Inferior parietal cortex (tissue), 1 donor: ENCODE measurements around the gene PNMA8A.
"Not testable (repeated sequence)": the region's sequence is repeated elsewhere in the genome, so short reads cannot be mapped to it uniquely, and the experiment has no call there.

Experiments used
- DNase-seq: peaks from one replicate; pipeline ENCODE4 v3.0.0-alpha.2; 2016; ENCODE audit errors: extremely low spot score

Gene PNMA8A, protein sequence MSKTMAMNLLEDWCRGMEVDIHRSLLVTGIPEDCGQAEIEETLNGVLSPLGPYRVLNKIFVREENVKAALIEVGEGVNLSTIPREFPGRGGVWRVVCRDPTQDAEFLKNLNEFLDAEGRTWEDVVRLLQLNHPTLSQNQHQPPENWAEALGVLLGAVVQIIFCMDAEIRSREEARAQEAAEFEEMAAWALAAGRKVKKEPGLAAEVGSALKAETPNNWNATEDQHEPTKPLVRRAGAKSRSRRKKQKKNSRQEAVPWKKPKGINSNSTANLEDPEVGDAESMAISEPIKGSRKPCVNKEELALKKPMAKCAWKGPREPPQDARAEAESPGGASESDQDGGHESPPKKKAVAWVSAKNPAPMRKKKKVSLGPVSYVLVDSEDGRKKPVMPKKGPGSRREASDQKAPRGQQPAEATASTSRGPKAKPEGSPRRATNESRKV

DNA sequence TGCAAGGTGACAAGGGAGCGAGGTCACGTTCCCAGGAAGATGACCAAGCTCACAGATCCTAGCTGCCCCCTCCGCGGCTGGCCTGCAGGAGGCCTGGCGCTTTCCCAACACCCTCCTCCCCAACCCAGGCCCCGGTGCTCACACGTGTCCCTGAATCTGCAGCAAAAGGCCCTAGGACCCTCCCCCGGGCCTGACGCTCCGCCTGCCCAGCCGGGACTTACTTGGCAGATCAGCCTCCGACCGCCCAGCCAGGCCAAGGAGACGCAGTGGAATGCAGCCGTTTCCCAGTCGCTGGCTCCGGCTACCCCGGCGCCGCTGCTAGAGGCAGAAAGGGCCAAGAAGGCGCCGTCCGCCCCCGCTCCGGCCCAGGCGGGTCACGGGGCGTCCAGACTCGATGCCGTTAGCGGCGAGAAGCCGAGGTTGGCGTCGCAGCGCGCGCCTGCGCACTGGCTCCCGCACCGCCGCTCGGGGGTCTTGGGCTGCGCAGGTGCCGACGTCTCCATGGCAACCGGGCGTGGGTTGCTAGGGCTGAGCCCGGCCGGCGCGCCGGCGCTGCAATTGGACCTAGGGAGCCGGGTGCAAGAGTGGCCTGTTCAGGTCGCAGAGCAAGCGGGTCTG, at the start of gene PNMA8A:
TSS of gene PNMA8A (minus strand) at position 448 of the 618 bp plus-strand sequence. CDS start 528 bp downstream, outside the sequence.
- peak; percentile 74 for DNase-seq

GRCh38 chr19:46520616-46521015, 49.3 kb upstream of the PNMA8A start:
- DNase-seq: no peak

DNA sequence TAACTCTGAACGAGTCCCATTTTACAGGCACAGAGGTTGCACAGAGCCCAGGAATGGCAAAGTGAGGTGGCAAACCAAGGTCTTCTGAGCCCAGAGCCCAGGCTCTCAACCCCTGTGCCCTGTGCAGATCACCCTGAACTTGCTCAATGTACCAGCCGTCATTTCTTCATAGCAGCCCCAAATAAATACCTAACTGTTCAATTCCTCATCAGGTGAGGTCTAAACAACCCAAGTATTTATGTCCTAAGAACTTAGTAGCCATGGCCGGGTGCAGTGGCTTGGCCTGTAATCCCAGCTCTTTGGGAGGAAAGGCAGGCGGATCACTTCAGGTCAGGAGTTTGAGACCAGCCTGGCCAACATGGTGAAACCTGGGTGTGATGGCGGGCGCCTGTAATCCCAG, 46.1 kb upstream of the PNMA8A start:
- no peak for DNase-seq

GRCh38 chr19:46515879-46516350, 44.6 kb upstream of the PNMA8A start:
- peak; percentile 51 for DNase-seq

- no peak for DNase-seq
Observed at GRCh38 chr19:46515290-46515609, 43.9 kb upstream of the PNMA8A start.

DNA sequence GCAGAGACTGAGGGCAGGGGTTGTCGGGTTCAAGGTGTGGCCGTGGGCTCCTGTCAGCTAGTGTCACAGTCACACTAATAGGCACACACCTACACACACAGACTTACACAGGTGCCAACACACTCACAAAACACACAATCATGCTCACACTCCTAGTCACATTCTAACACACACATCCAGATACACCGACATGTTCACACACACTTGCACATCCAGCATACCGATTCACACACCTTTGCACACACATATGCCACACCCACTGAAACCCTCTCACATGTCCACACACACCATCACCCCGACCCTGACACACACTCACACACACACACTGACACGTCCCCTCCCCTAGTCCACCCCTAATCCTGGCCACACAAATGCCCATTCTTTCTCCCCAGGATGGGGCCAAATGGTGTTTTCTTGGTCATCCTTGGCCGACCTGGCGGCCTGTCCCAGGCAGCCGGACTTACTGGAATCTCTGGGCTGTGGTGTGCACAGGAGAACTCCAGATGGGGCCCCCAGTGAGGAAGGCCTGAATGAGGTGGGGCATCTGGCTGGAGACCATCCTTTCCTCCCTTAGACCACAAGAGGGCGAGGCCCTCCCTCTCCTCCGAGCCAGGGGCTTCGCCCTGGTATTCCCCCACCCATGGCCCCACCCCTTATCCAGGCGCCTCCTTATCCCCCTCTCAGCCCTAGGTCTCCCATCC, 43.4 kb upstream of the PNMA8A start:
- DNase-seq: no peak

- peak; percentile 82 for DNase-seq
Observed at GRCh38 chr19:46513461-46514236, 42.3 kb upstream of the PNMA8A start.

DNA sequence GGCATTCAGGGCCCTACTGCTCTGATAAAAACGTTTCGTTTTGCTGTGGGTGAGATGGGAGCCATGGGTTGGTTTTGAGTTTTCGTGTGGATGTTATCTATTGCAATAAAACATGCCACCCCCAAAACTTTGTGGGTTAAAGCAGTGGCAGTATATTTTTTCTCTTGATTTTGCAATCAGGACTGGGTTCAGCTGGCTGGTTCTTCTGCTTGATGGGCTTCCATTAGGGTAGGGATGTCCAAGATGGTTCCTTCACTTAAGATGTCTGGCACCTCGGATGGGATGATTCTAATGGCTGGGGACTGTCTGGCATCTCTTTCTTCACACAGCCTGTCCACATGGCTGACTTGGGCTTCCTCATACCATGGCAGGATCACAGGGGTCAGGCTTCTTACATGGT, 39.9 kb upstream of the PNMA8A start:
- DNase-seq: no peak

- DNase-seq: no peak
Observed at GRCh38 chr19:46508206-46508605, 36.8 kb upstream of the PNMA8A start.

- no peak for DNase-seq
Observed at GRCh38 chr19:46503848-46504453, 32.6 kb upstream of the PNMA8A start.

- DNase-seq: no peak
Observed at GRCh38 chr19:46502891-46503290, 31.5 kb upstream of the PNMA8A start.

GRCh38 chr19:46499692-46500091, 28.3 kb upstream of the PNMA8A start:
- DNase-seq: no peak

GRCh38 chr19:46497773-46498172, 26.4 kb upstream of the PNMA8A start:
- DNase-seq: no peak

DNA sequence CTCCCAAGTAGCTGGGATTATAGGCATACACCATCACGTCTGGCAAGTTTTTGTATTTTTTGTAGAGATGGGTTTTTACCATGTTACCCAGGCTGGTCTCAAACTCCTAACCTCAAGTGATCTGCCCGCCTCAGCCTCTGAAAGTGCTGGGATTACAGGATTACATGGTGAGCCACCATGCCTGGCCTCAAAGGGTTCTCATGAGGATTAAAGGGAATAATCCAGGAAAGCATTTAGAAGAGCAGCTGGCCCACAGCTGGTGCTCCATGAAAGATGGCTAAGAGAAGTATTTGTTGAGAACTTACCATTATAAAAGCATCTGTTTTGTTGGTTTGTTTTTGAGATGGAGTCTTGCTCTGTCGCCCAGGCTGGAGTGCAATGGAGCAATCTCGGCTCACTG, 25.5 kb upstream of the PNMA8A start:
- not testable (repeated sequence) for DNase-seq

- DNase-seq: no peak
Observed at GRCh38 chr19:46496304-46496703, 24.9 kb upstream of the PNMA8A start.

DNA sequence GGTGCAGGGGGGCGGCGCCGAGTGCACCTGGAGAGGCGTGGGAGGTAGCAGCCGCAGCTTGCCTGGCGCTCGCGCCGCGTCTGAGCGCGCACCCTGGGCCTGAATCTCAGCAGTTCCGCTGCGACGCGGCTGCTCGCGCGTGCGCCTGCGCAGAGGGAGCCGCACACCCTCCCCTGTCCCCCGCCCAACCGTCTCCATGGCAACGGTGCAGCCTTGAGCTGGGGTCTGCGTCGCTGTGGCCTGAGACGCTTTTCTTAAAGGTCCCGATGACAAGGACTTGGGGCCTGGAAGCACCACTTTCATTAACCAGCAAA, 24.4 kb upstream of the PNMA8A start, which contains the start of gene PNMA8B:
TSS of gene PNMA8B (minus strand) at position 82 of the 314 bp plus-strand sequence. CDS start 402 bp downstream, outside the sequence.
- peak; percentile 86 for DNase-seq

DNA sequence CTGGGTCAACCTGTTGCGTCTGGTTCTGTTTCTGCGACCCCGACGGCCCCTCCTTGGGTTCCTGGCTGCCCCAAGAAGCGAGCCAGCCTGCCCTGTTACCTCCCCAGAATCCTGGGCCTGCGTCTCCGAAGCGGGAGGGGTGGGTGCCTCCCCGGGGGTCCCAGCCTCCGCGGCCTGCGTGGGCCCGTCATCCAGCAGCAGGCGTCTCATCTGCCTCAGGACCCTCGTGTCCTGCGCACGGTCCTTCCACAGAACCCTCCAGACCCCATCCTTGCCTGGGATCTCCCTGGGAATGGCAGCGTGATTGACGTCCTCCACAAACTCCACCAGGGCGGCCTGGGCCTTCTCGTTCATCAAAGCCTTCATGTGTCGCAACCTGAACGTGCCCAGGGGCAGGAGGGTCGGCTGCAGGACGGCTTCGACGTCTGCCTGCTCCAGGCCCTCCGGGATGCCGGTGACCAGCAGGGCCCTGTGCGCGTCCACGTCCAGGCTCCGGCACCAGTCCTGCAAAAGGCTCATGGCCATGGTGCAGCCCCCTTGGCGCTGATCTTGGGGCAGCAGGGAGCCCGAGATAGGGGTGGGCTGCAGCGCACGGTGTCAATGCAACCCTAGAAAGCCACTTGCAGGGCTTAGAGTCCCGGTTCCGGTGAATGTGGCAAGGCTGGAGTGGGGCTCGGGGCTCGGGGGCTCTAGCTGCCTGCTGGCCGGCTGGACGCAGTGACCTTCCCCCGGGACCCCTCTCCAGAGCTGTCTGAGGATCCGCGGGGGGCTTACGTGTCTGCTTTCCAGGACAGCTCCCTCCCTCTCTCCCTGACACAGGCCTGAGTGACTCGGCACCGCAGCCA, 23.8 kb upstream of the PNMA8A start:
- no peak for DNase-seq

DNA sequence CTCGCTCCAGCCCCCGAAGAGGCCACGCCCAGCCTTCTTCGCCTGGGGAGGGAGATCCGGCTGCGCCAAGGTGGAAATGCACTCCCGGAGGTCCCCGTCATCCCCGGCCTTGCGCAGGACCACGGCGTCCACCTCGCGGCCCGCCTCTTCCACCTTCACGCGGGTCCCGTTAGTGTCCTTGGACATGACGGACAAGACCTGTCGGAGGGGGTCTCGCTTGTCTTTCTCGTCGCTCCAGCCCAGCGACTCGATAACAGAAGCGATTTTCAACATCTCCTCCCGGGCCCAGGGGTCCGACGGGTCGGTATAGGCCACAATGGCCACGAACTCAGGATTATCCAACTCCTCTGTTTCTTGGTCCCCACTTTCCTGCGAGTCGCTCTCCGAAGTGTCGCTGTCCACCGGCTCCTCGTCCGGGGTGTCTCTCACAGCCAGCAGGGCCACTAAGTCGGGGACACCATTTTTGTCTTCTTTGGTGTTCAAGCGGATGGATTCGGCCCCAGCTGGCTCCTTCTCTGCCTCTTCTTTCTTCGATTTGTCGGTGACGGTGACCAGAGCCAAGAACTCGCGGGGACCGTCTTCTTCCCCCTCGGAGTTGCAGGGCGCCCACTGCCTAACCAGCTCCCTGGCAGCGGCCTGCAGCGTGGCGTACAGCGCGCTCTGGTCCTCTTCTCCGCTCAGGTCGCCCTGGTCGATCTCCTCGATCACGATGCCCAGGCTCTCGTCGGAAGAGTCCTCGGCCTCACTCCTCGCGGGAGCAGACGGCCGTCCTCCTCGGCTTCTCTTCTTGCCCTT, 23.0 kb upstream of the PNMA8A start:
- DNase-seq: no peak

GRCh38 chr19:46493236-46494145, 22.1 kb upstream of the PNMA8A start:
- no peak for DNase-seq
